PC-9 (cell line): ENCODE results near the gene UBE2U. TPM values are rescaled to one million over a fixed set of nuclear protein-coding genes. Genes with fewer than 3 reads are reported as not detected.
"Not testable (repeated sequence)": the region's sequence is repeated elsewhere in the genome, so short reads cannot be mapped to it uniquely, and the experiment has no call there.

Experiments
- BruUV-seq: library from RNA; stranded (reverse); fragments of 400-500 nt; replicated peaks from 2 replicates; lab custom pipeline; 2021; lab: Mats Ljungman, UMichigan
- CTCF ChIA-PET: fragments of 300-600 bp; sonication (Branson Sonifier 250); formaldehyde crosslinking; loops from one replicate; lab custom pipeline; 2022; ENCODE audit warnings: antibody characterized with exemption; lab: Charles Lee
- POLR2A ChIA-PET: fragments of 300-600 bp; sonication (Branson Sonifier 250); formaldehyde crosslinking; loops from one replicate; lab custom pipeline; 2022; ENCODE audit warnings: antibody characterized with exemption; ENCODE audit not compliant: unreplicated experiment; lab: Charles Lee
- DNase-seq, 2 experiments: peaks; one replicate each; pipeline versions ENCODE4 v3.0.0 to v3.0.0-alpha.2; 2015 to 2022; ENCODE audit warnings: mixed read lengths in 1 of 2
- H2AFZ ChIP-seq: fragments of 200-600 bp; sonication (generic); 2 replicates; pipeline ENCODE4 v1.8.1; 2017; ENCODE audit warnings: antibody characterized with exemption
- H3F3A ChIP-seq: fragments of 200-600 bp; sonication (generic); 2 replicates; pipeline ENCODE4 v1.8.1; 2017; ENCODE audit warnings: antibody characterized with exemption, mild to moderate bottlenecking, low read depth; ENCODE audit not compliant: insufficient read depth
- H3K27ac ChIP-seq: fragments of 200-600 bp; sonication (generic); 2 replicates; pipeline ENCODE4 v1.6.1; 2016; ENCODE audit warnings: mixed run types
- H3K27me3 ChIP-seq: fragments of 200-600 bp; sonication (generic); 2 replicates; pipeline ENCODE4 v1.6.1; 2016; ENCODE audit warnings: low read depth, mixed run types; ENCODE audit not compliant: insufficient read depth
- H3K36me3 ChIP-seq: fragments of 200-600 bp; sonication (generic); 2 replicates; pipeline ENCODE4 v1.6.1; 2016; ENCODE audit warnings: low read depth, mixed run types
- H3K4me1 ChIP-seq: fragments of 200-600 bp; sonication (generic); replicated peaks from 2 replicates; pipeline ENCODE4 v1.6.1; 2016; ENCODE audit warnings: mixed run types; ENCODE audit not compliant: insufficient read depth
- H3K4me2 ChIP-seq: fragments of 200-600 bp; sonication (generic); 2 replicates; pipeline ENCODE4 v1.6.1; 2017; ENCODE audit warnings: mixed run types
- H3K4me3 ChIP-seq: fragments of 200-600 bp; sonication (generic); 2 replicates; pipeline ENCODE4 v1.6.1; 2016; ENCODE audit warnings: mixed run types
- H3K79me2 ChIP-seq: fragments of 200-600 bp; sonication (generic); 2 replicates; pipeline ENCODE4 v1.6.1; 2017; ENCODE audit warnings: low read depth, mixed run types
- H3K9me2 ChIP-seq: fragments of 200-600 bp; sonication (generic); 2 replicates; pipeline ENCODE4 v1.8.1; 2017; ENCODE audit warnings: mild to moderate bottlenecking; ENCODE audit not compliant: insufficient read depth
- H3K9me3 ChIP-seq: fragments of 200-600 bp; sonication (generic); 2 replicates; pipeline ENCODE4 v1.8.1; 2016; ENCODE audit warnings: low read depth; ENCODE audit not compliant: insufficient read depth
- H4K20me1 ChIP-seq: fragments of 200-600 bp; sonication (generic); 2 replicates; pipeline ENCODE4 v1.8.1; 2017; ENCODE audit not compliant: insufficient read depth
- CTCF ChIP-seq: fragments of 200-600 bp; sonication (generic); conservative IDR thresholded peaks from 2 replicates; pipeline ENCODE4 v1.6.1; 2017; ENCODE audit warnings: mixed run types, antibody characterized with exemption, mild to moderate bottlenecking, moderate library complexity
- EZH2 ChIP-seq: fragments of 200-600 bp; sonication (generic); IDR thresholded peaks from 2 replicates; pipeline ENCODE4 v1.8.0; 2017; ENCODE audit warnings: antibody characterized with exemption, low read depth
- intact Hi-C: fragments of 100-400 bp; cut with micrococcal nuclease; formaldehyde crosslinking; loops from one replicate; pipeline ENCODE4 v1.10.0; 2022; ENCODE audit not compliant: unreplicated experiment
- total RNA-seq: library from RNA; stranded (reverse); gene quantifications from 2 replicates; pipeline ENCODE4 v1.2.3, GENCODE V29; 2021

The UBE2U gene
- total RNA-seq, 1 experiment from 2014 or later, result not detected

- Histone ChIP-seq H3K4me1 (no peaks in the 10 kb centered on the region), H3K9me3 (no peaks in the 10 kb centered on the region), H2AFZ (no peak overlapping the region), H3K27ac (no peak overlapping the region), H3K4me2 (no peak overlapping the region), H3K36me3 (no peaks in the 10 kb centered on the region), H4K20me1 (no peaks in the 10 kb centered on the region), H3K9me2 (no peaks in the 10 kb centered on the region), H3K79me2 (no peaks in the 10 kb centered on the region), H3F3A (no peaks in the 10 kb centered on the region), H3K4me3 (no peak overlapping the region), H3K27me3 (no peaks in the 10 kb centered on the region)
- ChIA-PET POLR2A (no interaction called here), CTCF (no interaction called here)
- BruUV-seq, result no TSS peak
- TF ChIP-seq EZH2 (no peak), CTCF (0 out of 2 replicates have a peak, but pooled peaks have one; percentile 22)
- intact Hi-C loops, result no loop called here
- DNase-seq, result no peak
These were observed 48.5 kb downstream of the UBE2U start for GRCh38 chr1:64251971-64252370.

- H4K20me1 ChIP-seq, H2AFZ ChIP-seq, H3K4me2 ChIP-seq, H3K9me3 ChIP-seq, BruUV-seq, DNase-seq, H3K27me3 ChIP-seq, H3K79me2 ChIP-seq, H3K36me3 ChIP-seq, H3K9me2 ChIP-seq, H3K27ac ChIP-seq, H3F3A ChIP-seq, intact Hi-C loops, H3K4me3 ChIP-seq, H3K4me1 ChIP-seq: not testable (repeated sequence)
- POLR2A ChIA-PET, result interaction anchor here (0.6 to 0.7 kb wide), 2 partner anchors 511 to 1003 kb away, joined by 3 to 16 read pairs; no protein-coding TSS in a partner anchor
- CTCF ChIA-PET, result interaction anchor here (0.6 kb wide), 1 partner anchor 124 kb away, joined by 3 read pairs; no protein-coding TSS in a partner anchor
These were observed 53.8 kb downstream of the UBE2U start for GRCh38 chr1:64257233-64257632.

- H3K4me1 ChIP-seq, H2AFZ ChIP-seq, DNase-seq, H3K4me2 ChIP-seq, intact Hi-C loops, H3K4me3 ChIP-seq, H3K9me2 ChIP-seq, H4K20me1 ChIP-seq, H3K9me3 ChIP-seq, POLR2A ChIA-PET, H3K79me2 ChIP-seq, H3K36me3 ChIP-seq, H3F3A ChIP-seq, BruUV-seq, H3K27ac ChIP-seq, H3K27me3 ChIP-seq: not testable (repeated sequence)
- CTCF ChIA-PET, result interaction anchor here (0.6 kb wide), 1 partner anchor 430 kb away, joined by 5 read pairs; no protein-coding TSS in a partner anchor
These were observed 55.0 kb downstream of the UBE2U start for GRCh38 chr1:64258444-64258843.

- TF ChIP-seq EZH2 (no peak), CTCF (no peak)
- CTCF ChIA-PET, result interaction anchor here (0.6 kb wide), 1 partner anchor 242 kb away, joined by 7 read pairs; no protein-coding TSS in a partner anchor
- Histone ChIP-seq H3K36me3 (no peaks in the 10 kb centered on the region), H3K27me3 (no peaks in the 10 kb centered on the region), H3K4me1 (0 out of 2 replicates have a peak, but pooled peaks cover 4% of the 10 kb centered on the region), H3F3A (no peaks in the 10 kb centered on the region), H3K4me2 (no peak overlapping the region), H3K9me3 (no peaks in the 10 kb centered on the region), H3K9me2 (no peaks in the 10 kb centered on the region), H3K4me3 (no peak overlapping the region), H2AFZ (no peak overlapping the region), H3K79me2 (no peaks in the 10 kb centered on the region), H3K27ac (no peak overlapping the region), H4K20me1 (no peaks in the 10 kb centered on the region)
- DNase-seq, result peak; percentile 7 to 55
- no TSS peak for BruUV-seq
- intact Hi-C loops, result loop anchor here (10.0 kb wide), 2 partner anchors 321 to 771 kb away; no protein-coding TSS in a partner anchor
- POLR2A ChIA-PET, result no interaction called here
These were observed 59.9 kb downstream of the UBE2U start for GRCh38 chr1:64263335-64263734.
